HUES64 (cell line): ENCODE measurements around the gene UBR4.

ENCODE experiments used
- H3K27ac ChIP-seq: 2 replicates; pipeline ENCODE4 v1.7.0; 2013; ENCODE audit warnings: low read depth, low read length, inconsistent platforms
- H3K27me3 ChIP-seq: 2 replicates; pipeline ENCODE4 v1.6.1; 2013; ENCODE audit warnings: mild to moderate bottlenecking, low read length; ENCODE audit not compliant: insufficient read depth
- H3K36me3 ChIP-seq: 2 replicates; pipeline ENCODE4 v1.6.1; 2013; ENCODE audit warnings: mild to moderate bottlenecking, low read length; ENCODE audit not compliant: insufficient read depth
- H3K4me1 ChIP-seq: 2 replicates; pipeline ENCODE4 v1.6.1; 2013; ENCODE audit warnings: mild to moderate bottlenecking, low read length, moderate library complexity; ENCODE audit not compliant: insufficient read depth
- H3K4me3 ChIP-seq: 2 replicates; pipeline ENCODE4 v1.5.1; 2013; ENCODE audit warnings: mild to moderate bottlenecking, low read length, moderate library complexity
- H3K9ac ChIP-seq: 2 replicates; pipeline ENCODE4 v1.6.1; 2013; ENCODE audit warnings: mild to moderate bottlenecking, low read depth, low read length
- H3K9me3 ChIP-seq: 2 replicates; pipeline ENCODE4 v1.6.1; 2013; ENCODE audit warnings: low read depth, low read length; ENCODE audit not compliant: insufficient read depth
- WGBS: fragments of 150-250, 120-280 bp; methylation state at CpG from one replicate; pipeline ENCODE4 v1.1.7; 2013; ENCODE audit warnings: missing lambda C conversion rate; 5-methylcytosine and 5-hydroxymethylcytosine counted together

UBR4 gene

GRCh38 chr1:19038732-19039131, 171.3 kb downstream of the UBR4 start:
- Histone ChIP-seq H3K4me1 (peaks cover 3% of the 10 kb centered on the region; the same call in 1 of the 2 replicates), H3K9ac (no peak overlapping the region), H3K9me3 (no peaks in the 10 kb centered on the region), H3K27ac (no peak overlapping the region), H3K36me3 (no peaks in the 10 kb centered on the region), H3K27me3 (no peaks in the 10 kb centered on the region), H3K4me3 (no peak overlapping the region)
- WGBS, result 92% methylated on average over 5 of the region's 5 CpGs

- Histone ChIP-seq H3K9me3 (no peaks in the 10 kb centered on the region), H3K9ac (no peak overlapping the region), H3K4me1 (peaks cover 3% of the 10 kb centered on the region; the same call in 1 of the 2 replicates), H3K27me3 (no peaks in the 10 kb centered on the region), H3K4me3 (no peak overlapping the region), H3K27ac (no peak overlapping the region), H3K36me3 (no peaks in the 10 kb centered on the region)
- 91% methylated on average over 5 of the region's 5 CpGs for WGBS
Observed at GRCh38 chr1:19038096-19038495, 172.0 kb downstream of the UBR4 start.

DNA sequence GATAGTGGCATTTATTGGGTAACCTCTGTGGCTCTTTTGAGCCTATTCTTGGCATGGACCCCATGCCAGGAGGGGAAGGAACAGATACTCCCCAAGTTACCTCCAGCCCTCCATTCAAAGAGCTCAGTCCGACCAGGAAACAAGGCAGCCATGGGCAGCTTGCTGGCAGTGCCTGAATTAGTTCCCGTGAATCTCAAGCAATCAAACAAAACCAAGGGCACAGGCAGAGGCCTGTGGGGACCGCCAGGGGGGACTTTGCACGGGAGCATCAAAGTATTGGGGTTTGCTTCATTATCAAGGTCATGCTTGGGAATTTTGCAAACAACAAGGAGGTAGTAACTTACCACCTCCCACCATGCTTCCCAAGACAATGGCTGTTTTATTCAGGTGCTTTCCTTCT, 172.4 kb downstream of the UBR4 start:
- Histone ChIP-seq H3K4me3 (no peak overlapping the region), H3K9ac (no peak overlapping the region), H3K4me1 (peaks cover 3% of the 10 kb centered on the region; the same call in 1 of the 2 replicates), H3K27ac (no peak overlapping the region), H3K9me3 (no peaks in the 10 kb centered on the region), H3K27me3 (no peaks in the 10 kb centered on the region), H3K36me3 (no peaks in the 10 kb centered on the region)
- WGBS, result 87% methylated on average over 4 of the region's 4 CpGs

DNA sequence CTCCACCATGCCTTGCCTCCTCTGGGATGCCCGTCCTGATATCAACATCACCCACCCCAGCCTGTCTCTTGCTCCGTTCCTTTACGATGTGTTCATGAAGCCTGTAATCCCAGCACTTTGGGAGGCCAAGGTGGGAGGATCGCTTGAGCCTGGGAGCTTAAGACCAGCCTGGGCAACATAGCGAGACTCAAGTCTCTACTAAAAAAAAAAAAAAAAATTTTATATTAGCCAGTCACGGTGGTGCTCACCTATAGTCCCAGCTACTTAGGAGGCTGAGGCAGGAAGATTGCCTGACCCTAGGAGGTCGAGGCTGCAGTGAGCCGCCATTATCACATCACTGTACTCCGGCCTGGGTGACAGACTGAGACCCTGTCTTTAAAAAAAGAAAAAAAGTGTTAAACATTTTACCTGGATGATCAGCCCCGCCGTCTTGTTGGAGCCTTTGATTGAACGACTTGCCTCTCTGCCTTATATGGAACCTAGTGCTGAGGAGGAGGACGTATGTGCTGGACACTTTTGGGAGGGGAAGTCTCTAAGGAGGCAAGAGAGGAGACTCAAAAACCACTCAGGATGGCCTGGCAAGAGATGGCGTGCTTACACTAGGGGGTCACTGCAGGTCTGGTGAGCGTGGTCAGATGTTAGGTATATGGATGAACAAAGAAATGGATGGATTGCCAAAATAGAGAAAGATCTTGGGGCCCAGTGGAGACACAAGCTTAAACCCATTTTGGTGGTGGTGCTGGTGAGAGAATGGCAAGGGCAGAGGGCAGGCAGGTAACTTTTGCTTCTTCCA, 173.1 kb downstream of the UBR4 start:
- H3K27me3 ChIP-seq, result no peaks in the 10 kb centered on the region
- no peak overlapping the region for H3K9ac ChIP-seq
- 90% methylated on average over 15 of the region's 15 CpGs for WGBS
- no peak overlapping the region for H3K4me3 ChIP-seq
- H3K9me3 ChIP-seq, result no peaks in the 10 kb centered on the region
- no peaks in the 10 kb centered on the region for H3K36me3 ChIP-seq
- H3K4me1 ChIP-seq, result peaks cover 3% of the 10 kb centered on the region; the same call in 1 of the 2 replicates
- H3K27ac ChIP-seq, result no peak overlapping the region

DNA sequence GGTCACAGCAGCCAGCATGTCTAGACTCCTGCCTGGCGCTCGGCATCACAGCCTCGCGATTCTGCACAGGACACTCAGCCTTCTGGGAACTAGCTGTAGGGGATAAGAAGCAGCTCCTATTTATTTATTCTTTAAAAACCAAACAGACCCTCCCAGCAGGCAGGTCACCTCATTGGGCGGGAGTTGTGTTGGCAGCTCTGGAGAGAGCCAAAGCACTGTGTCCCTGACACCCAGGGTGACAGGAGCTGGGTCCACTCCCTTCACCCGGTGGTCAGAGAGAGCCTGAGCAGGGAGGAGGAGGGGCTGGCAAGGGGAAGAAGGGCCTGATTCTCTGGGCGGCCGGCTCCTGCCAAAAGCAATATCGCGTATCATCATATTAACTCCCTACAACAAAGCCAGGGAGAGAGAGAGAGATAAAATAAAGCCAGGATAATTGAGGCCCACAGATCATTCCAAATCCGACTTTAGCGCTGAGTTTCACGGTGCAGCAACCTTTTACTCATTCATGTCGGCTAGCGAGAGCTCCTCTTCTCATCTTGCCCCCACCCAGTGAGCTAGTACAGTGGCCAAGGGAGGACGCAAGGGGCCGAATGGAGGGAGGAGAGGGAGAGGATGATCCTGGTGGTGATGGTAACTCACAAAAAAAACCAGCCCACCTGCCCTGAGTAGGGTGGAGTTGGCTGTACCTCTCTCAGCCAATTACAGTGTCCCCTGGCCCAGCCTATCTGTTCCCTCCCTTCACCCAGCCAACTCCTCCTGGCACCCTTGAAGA, 173.8 kb downstream of the UBR4 start:
- Histone ChIP-seq H3K9me3 (no peaks in the 10 kb centered on the region), H3K4me3 (no peak overlapping the region), H3K36me3 (no peaks in the 10 kb centered on the region), H3K9ac (no peak overlapping the region), H3K4me1 (peaks cover 3% of the 10 kb centered on the region; the same call in 1 of the 2 replicates), H3K27ac (no peak overlapping the region), H3K27me3 (no peaks in the 10 kb centered on the region)
- WGBS, result 89% methylated on average over 14 of the region's 17 CpGs

DNA sequence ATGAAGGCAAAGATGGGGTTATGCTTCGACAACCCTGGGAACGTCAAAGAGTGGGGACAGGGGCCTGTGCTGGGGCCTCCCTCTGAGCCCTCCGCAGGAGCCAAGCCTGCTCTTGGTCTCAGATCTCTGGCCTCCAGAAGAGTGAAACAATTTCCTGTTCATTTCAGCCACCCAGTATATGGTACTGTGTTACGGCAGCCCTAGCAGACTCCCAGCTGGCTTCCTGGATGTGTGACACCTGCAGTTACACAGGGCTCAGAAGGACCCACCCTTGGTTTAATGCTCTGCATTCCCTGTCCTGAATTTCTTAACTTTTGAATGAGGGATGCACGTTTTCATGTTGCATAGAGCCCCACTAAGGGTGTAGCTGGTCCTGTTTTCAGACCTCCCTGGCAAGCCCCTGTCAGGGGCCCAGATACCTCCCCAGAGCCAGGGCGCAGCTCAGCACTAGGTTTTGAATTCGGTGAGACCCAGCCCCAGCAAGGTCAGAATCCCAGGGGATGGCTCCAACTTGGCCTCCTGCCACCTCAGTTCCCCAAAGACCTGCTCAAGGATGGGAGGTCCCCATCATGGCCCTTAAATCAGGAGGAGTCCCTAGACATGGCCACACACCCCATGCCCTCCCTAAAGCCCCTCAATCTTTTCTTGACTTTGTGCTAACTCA, 174.6 kb downstream of the UBR4 start:
- Histone ChIP-seq H3K9me3 (no peaks in the 10 kb centered on the region), H3K9ac (no peak overlapping the region), H3K4me1 (peaks cover 3% of the 10 kb centered on the region; the same call in 1 of the 2 replicates), H3K4me3 (no peak overlapping the region), H3K27me3 (no peaks in the 10 kb centered on the region), H3K36me3 (no peaks in the 10 kb centered on the region), H3K27ac (no peak overlapping the region)
- WGBS, result 87% methylated on average over 7 of the region's 7 CpGs

GRCh38 chr1:19034721-19035120, 175.3 kb downstream of the UBR4 start:
- 91% methylated on average over 10 of the region's 10 CpGs for WGBS
- Histone ChIP-seq H3K9me3 (no peaks in the 10 kb centered on the region), H3K27me3 (no peaks in the 10 kb centered on the region), H3K36me3 (no peaks in the 10 kb centered on the region), H3K4me1 (peaks cover 3% of the 10 kb centered on the region; the same call in 1 of the 2 replicates), H3K27ac (no peak overlapping the region), H3K4me3 (no peak overlapping the region), H3K9ac (no peak overlapping the region)

GRCh38 chr1:19033926-19034680, 176.0 kb downstream of the UBR4 start:
- no peak overlapping the region for H3K27ac ChIP-seq
- no peak overlapping the region for H3K9ac ChIP-seq
- H3K36me3 ChIP-seq, result no peaks in the 10 kb centered on the region
- WGBS, result 71% methylated on average over 22 of the region's 22 CpGs
- peaks cover 3% of the 10 kb centered on the region; the same call in 1 of the 2 replicates for H3K4me1 ChIP-seq
- H3K9me3 ChIP-seq, result no peaks in the 10 kb centered on the region
- H3K27me3 ChIP-seq, result no peaks in the 10 kb centered on the region
- no peak overlapping the region for H3K4me3 ChIP-seq

DNA sequence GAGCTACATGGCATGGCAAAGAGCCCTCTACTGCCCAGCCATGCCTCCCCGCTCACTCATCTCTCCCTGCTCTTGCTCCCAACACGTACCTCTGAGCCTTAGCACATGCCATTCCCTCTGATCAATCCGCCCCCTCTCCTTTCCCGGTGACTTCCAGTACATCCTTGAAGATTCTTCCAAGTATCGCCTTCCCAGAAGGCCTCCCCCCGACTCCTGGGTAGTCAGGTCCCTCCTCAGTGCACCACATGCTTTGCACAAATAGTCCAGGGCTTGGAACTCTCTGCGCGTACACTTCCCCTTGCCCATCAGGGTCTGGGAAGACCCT, 176.6 kb downstream of the UBR4 start:
- Histone ChIP-seq H3K27ac (no peak overlapping the region), H3K4me3 (no peak overlapping the region), H3K36me3 (no peaks in the 10 kb centered on the region), H3K9ac (no peak overlapping the region), H3K4me1 (peaks cover 3% of the 10 kb centered on the region; the same call in 1 of the 2 replicates), H3K9me3 (no peaks in the 10 kb centered on the region), H3K27me3 (no peaks in the 10 kb centered on the region)
- 80% methylated on average over 8 of the region's 8 CpGs for WGBS

DNA sequence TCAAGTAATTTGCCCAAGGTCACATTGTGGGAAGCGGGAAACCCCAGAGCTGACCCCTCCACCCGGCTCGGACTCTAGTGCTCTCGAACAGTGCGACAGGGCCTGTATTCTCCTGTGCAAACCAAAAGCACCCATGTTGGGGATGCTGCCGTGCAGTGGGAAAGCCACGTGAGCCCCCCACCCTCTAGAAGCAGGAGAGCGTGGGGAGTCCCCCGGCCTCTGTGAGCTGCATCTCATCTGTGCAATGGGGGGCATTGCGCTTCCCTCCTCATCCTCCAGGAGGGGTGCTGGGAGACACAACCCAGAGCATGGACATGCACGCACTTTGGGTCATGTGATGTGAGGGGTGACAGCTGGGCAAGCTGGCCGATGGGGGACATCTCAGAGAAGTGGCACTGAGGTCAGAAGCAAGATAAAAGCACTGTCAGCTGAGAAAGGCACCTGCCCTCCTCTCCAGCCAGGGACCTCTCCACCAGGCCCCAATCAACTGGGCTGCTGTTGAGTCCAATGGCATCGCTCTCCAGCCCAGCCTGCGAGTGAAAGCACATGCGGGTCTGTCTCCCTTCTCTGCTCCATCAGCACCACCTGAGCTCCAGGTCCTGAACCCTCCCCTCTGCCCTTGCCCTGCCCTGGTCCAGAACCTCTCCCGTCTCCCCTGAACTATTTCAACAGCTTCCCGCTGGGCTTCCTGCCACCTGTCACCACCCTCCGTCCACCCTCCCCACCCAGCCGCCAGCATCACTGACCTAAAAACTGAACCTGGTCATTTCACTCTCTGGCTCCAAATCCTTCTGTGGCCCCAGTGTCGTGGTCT, 177.2 kb downstream of the UBR4 start:
- H3K27ac ChIP-seq, result no peak overlapping the region
- H3K4me1 ChIP-seq, result peaks cover 3% of the 10 kb centered on the region; the same call in 1 of the 2 replicates
- no peak overlapping the region for H3K9ac ChIP-seq
- no peak overlapping the region for H3K4me3 ChIP-seq
- H3K9me3 ChIP-seq, result no peaks in the 10 kb centered on the region
- no peaks in the 10 kb centered on the region for H3K36me3 ChIP-seq
- H3K27me3 ChIP-seq, result no peaks in the 10 kb centered on the region
- 91% methylated on average over 20 of the region's 20 CpGs for WGBS
